Activated T-helper 17 cell treated with anti-CD3 and anti-CD28 coated beads, Interleukin-2, amount 50 U/mL, for 72 hours (primary cell): ENCODE results near the gene TDP2. TPM values are rescaled to one million over a fixed set of nuclear protein-coding genes. Genes with fewer than 3 reads are reported as not detected.
A peak's percentile ranks its signal among the peaks of the same experiment; 100 is the strongest.
"Not testable (repeated sequence)": the region's sequence is repeated elsewhere in the genome, so short reads cannot be mapped to it uniquely, and the experiment has no call there.

Experiments used
- ATAC-seq: fragments of 150-1000 bp; cut with Tn5 transposase; replicated peaks from 2 replicates; pipeline ENCODE4 v1.10.0; 2021; ENCODE audit warnings: mild to moderate bottlenecking, moderate library complexity
- H3K27ac Mint-ChIP-seq: one replicate; pipeline ENCODE4 v1.8.0; 2022; ENCODE audit warnings: mixed read lengths
- H3K27me3 Mint-ChIP-seq: one replicate; pipeline ENCODE4 v1.8.0; 2022; ENCODE audit warnings: mixed read lengths
- H3K36me3 Mint-ChIP-seq: one replicate; pipeline ENCODE4 v1.8.0; 2022; ENCODE audit warnings: low read depth, mild to moderate bottlenecking, mixed read lengths
- H3K4me1 Mint-ChIP-seq: one replicate; pipeline ENCODE4 v1.8.0; 2022; ENCODE audit warnings: mixed read lengths
- H3K4me3 Mint-ChIP-seq: one replicate; pipeline ENCODE4 v1.8.0; 2022; ENCODE audit warnings: mild to moderate bottlenecking, mixed read lengths
- H3K9me3 Mint-ChIP-seq: one replicate; pipeline ENCODE4 v1.8.0; 2022; ENCODE audit warnings: mixed read lengths
- total RNA-seq, 2 donors: library from RNA; stranded (reverse); gene quantifications; one replicate each; pipeline ENCODE4 v1.2.3, GENCODE V29; 2022

Gene TDP2
- total RNA-seq, 2 donors from 2014 or later, result 51.6 to 55.3 TPM

DNA sequence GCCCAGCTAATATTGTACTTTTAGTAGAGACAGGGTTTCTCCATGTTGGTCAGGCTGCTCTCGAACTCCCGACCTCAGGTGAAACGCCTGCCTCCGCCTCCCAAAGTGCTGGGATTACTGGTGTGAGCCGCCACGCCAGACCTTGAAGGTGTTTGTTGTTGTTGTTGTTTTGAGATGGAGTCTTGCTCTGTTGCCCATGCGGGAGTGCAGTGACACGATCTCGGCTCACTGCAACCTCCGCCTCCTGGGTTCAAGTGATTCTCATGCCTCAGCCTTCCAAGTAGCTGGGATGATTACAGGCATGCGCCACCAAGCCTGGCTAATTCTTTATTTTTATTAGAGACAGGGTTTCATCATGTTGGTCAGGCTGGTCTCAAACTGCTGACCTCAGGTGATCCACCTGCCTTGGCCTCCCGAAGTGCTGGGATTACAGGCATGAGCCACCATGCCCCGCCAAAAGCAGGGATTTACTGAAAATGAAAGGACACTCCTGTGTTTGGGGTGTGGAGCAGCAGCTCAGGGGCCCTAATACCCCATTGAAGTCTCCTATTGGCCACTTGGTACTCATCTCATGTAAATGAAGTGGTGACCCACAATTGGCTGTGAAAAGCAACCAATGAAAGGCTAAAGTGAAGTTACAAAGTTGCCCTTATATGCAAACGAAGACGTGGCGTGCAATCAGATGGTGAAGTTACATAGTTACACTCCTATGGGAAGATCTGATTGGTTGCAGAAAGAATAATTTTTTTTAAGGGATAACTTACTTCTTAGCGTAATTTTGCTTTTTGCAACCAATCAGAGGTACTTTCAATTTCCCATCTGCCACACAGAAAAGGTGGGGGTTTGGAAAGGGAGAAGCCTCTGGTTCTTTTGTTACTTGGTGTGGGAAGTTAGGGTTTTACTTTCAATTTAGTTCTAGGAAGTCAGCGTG lies 1.6 kb upstream of the TDP2 start:
- not testable (repeated sequence) for H3K9me3 Mint-ChIP-seq, ATAC-seq, H3K27me3 Mint-ChIP-seq
- Mint-ChIP-seq H3K36me3 (peaks cover 53% of the 10 kb centered on the region), H3K27ac (peak overlapping the region; percentile 99), H3K4me3 (peak overlapping the region; percentile 94), H3K4me1 (peaks cover 29% of the 10 kb centered on the region)

DNA sequence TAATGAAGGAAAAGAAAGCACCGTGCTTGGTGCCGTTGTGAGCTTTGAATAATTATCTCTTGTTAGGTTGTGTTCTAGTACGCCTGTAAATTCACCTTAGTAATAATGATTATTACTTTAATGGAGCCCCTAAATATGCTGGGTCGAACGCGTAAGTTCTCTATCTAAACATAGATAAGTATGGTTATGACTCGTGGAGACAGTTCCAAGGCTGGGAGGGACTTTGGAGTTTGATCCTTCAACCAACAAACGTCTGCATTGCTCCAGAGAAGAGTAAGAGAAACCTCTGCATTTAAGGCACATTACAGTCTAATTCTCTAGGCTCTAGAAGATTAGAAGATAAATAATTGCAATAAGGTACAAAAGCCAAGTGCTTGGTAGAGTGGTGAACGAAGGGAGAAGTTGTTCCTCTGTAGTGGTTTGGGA lies 692 bp upstream of the TDP2 start:
- Mint-ChIP-seq H3K27ac (peak overlapping the region; percentile 99), H3K4me1 (peaks cover 36% of the 10 kb centered on the region), H3K9me3 (no peaks in the 10 kb centered on the region), H3K4me3 (peak overlapping the region; percentile 94), H3K36me3 (peaks cover 63% of the 10 kb centered on the region), H3K27me3 (no peaks in the 10 kb centered on the region)
- no peak for ATAC-seq

DNA sequence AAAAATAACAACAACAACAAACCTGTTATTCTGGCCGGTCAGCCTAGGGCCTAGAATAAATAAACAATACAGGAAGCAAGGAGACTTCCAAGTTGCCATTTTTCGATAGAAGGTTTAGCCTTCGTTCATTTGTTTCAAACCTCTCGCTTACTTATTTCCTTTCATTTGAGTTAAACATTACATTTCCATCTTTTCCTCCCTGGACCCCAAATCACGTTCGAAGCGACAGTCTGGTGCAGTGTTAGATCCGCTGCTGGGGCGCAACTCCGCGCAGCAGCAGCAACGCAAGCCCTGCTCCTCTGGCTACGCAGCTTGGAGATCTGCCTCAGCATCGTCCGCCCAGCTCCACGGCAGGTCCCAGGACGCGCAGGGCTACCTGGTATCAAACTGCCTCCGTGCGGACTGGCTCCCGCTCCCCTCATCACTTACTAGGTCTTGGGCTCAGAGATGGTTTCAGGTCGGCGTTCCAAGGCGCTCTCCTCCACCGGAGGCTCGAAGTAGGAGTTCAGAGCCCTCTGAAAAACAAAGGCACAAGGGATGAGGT lies 530 bp downstream of the TDP2 start:
- Mint-ChIP-seq H3K27ac (peak overlapping the region; percentile 99), H3K27me3 (no peaks in the 10 kb centered on the region), H3K4me3 (peak overlapping the region; percentile 94), H3K36me3 (peaks cover 73% of the 10 kb centered on the region), H3K9me3 (no peaks in the 10 kb centered on the region), H3K4me1 (peaks cover 37% of the 10 kb centered on the region)
- ATAC-seq, result peak; percentile 59

DNA sequence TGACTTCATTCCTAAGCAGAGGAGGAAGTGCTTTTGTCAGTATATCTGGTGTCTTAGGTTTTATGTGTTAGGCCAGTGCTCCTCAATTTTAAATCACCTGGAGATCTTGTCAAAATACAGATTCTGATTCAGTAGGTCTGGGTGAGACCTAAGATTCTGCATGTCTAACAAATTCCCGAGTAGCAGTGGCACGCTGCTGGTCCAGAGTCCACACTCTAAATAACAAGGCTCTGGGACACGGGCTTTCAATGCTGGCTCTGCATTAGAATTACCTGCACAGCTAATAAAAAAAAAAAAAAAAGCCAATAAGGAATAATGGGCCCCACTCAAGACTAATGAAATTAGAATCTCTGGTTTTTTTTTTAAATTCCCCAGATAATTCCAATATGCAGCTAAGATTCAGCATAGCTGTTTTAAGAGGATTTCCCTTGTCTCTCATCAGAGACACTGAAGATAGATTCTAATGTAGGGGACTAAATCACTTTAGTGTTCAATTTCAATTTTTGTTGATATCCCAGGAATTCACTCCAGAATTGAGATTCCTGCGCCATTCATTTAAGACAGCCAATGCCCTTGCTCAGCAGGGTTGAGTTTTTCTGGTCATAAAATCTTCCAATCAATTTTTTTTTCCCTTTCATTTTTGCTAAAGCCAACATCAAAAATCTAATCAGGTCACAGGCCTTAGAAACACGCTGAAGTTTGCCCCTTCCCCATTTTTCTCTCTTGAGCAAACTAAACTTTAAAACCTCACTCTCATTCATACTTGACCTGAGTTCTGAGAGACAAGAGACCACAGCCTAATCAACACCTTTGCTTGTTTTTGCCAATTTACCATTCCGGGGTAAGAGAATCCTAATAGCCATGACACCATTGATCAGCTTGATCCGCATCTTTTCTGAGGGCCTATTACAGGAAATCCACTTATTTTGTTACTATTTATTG lies 2.4 kb downstream of the TDP2 start:
- H3K27ac Mint-ChIP-seq, result peak overlapping the region; percentile 99

DNA sequence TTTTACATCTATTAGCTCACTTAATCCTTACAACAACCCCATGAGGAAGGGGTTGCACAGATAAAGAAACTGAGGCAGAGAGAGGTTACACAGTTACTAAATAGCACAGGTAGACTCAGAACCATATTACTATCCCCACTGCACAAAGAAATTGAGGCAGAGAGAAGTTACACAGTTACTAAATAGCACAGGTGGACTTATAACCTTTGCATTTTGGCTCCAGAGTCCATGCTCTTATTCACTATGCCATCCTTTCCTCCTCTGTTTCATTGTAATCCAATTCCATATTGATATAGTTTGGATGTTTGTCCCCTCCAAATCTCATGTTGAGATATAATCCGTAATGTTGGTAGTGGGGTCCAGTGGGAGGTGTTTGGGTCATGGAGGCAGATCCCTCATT lies 3.5 kb downstream of the TDP2 start:
- no peak for ATAC-seq
- peaks cover 88% of the 10 kb centered on the region for H3K36me3 Mint-ChIP-seq
- H3K27me3 Mint-ChIP-seq, result no peaks in the 10 kb centered on the region
- H3K9me3 Mint-ChIP-seq, result no peaks in the 10 kb centered on the region
- peak overlapping the region; percentile 2 for H3K27ac Mint-ChIP-seq
- peaks cover 34% of the 10 kb centered on the region for H3K4me1 Mint-ChIP-seq
- no peak overlapping the region for H3K4me3 Mint-ChIP-seq

More for the DNA sequence above, 2.4 kb downstream of the TDP2 start:
- H3K4me1 Mint-ChIP-seq, result peaks cover 37% of the 10 kb centered on the region
- peak overlapping the region; percentile 94 for H3K4me3 Mint-ChIP-seq
- H3K9me3 Mint-ChIP-seq, result no peaks in the 10 kb centered on the region
- ATAC-seq, result no peak
- no peaks in the 10 kb centered on the region for H3K27me3 Mint-ChIP-seq
- peaks cover 77% of the 10 kb centered on the region for H3K36me3 Mint-ChIP-seq

DNA sequence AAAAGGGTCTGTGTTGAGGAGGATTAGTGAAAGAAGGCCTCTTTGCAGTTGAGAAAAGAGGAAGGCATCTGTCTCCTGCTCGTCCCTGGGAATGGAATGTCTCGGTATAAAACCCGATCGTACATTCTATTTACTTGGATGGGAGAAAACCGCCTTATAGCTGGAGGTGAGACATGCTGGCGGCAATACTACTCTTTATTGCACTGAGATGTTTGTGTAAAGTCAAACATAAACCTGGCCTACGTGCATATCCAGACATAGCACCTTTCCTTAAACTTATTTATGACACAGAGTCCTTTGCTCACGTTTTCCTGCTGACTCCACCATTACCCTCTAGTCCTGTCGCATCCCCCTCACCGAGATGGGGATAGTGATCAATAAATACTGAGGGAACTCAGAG lies 4.5 kb downstream of the TDP2 start:
- no peak for ATAC-seq
- Mint-ChIP-seq H3K9me3 (no peaks in the 10 kb centered on the region), H3K4me3 (no peak overlapping the region), H3K27me3 (no peaks in the 10 kb centered on the region), H3K36me3 (peaks cover 96% of the 10 kb centered on the region), H3K4me1 (peaks cover 34% of the 10 kb centered on the region), H3K27ac (peak overlapping the region; percentile 49)

DNA sequence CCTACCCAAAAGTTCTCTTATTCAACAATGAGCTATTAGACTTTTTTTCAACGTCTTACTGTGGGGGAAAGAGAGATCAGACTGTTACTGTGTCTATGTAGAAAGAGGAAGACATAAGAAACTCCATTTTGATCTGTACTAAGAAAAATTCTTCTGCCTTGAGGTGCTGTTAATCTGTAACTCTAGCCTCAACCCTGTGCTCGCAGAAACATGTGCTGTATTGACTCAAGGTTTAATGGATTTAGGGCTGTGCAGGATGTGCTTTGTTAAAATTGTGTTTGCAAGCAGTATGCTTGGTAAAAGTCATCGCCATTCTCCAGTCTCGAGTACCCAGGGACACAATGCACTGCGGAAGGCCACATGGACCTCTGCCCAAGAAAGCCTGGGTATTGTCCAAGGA lies 4.9 kb downstream of the TDP2 start:
- H3K27me3 Mint-ChIP-seq, result not testable (repeated sequence)

DNA sequence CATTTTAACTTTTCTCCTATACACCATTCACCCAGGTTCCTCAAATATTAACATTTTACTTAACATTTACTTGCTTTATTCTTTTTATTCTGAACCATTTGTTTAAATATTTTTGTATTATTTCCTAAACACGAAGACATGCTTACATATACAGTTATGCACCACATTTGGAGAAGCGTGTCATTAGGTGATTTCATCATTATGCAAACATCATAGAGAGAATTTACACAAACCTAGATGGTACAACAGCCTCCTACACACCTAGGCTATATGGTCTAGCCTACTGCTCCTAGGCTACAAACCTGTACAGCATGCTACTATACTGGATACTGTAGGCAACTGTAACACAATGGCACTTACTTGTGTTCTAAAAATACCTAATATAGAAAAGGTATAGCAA lies 6.6 kb downstream of the TDP2 start:
- no peaks in the 10 kb centered on the region for H3K27me3 Mint-ChIP-seq
- H3K4me1 Mint-ChIP-seq, result peaks cover 40% of the 10 kb centered on the region
- H3K27ac Mint-ChIP-seq, result no peak overlapping the region
- no peaks in the 10 kb centered on the region for H3K9me3 Mint-ChIP-seq
- ATAC-seq, result no peak
- H3K4me3 Mint-ChIP-seq, result no peak overlapping the region
- peaks cover 96% of the 10 kb centered on the region for H3K36me3 Mint-ChIP-seq

More for the DNA sequence above, 4.9 kb downstream of the TDP2 start:
- ATAC-seq, H3K4me3 Mint-ChIP-seq, H3K9me3 Mint-ChIP-seq: not testable (repeated sequence)
- H3K27ac Mint-ChIP-seq, result peak overlapping the region; percentile 49
- H3K4me1 Mint-ChIP-seq, result peaks cover 34% of the 10 kb centered on the region
- H3K36me3 Mint-ChIP-seq, result peaks cover 96% of the 10 kb centered on the region

DNA sequence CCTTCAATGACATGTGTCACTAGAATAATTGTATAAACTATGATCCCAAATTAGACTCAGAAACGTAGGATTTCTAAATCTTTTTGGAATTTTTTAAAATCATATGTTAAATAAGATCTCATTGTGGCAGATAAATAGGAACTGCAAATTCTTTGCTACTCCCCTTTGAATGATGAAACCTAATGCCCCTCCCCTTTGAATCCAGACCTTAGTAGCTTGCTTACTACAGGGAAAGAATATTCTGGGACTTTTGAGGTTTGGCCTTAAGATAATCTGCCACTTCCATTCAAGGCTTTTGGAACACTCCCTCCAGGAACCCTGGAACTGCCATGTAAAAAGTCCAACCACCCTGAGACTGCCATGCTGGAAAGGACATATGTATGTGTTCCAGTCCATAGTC lies 7.1 kb downstream of the TDP2 start:
- Mint-ChIP-seq H3K4me1 (peaks cover 35% of the 10 kb centered on the region), H3K36me3 (peaks cover 96% of the 10 kb centered on the region), H3K27me3 (no peaks in the 10 kb centered on the region), H3K9me3 (no peaks in the 10 kb centered on the region), H3K4me3 (no peak overlapping the region), H3K27ac (no peak overlapping the region)
- ATAC-seq, result no peak

DNA sequence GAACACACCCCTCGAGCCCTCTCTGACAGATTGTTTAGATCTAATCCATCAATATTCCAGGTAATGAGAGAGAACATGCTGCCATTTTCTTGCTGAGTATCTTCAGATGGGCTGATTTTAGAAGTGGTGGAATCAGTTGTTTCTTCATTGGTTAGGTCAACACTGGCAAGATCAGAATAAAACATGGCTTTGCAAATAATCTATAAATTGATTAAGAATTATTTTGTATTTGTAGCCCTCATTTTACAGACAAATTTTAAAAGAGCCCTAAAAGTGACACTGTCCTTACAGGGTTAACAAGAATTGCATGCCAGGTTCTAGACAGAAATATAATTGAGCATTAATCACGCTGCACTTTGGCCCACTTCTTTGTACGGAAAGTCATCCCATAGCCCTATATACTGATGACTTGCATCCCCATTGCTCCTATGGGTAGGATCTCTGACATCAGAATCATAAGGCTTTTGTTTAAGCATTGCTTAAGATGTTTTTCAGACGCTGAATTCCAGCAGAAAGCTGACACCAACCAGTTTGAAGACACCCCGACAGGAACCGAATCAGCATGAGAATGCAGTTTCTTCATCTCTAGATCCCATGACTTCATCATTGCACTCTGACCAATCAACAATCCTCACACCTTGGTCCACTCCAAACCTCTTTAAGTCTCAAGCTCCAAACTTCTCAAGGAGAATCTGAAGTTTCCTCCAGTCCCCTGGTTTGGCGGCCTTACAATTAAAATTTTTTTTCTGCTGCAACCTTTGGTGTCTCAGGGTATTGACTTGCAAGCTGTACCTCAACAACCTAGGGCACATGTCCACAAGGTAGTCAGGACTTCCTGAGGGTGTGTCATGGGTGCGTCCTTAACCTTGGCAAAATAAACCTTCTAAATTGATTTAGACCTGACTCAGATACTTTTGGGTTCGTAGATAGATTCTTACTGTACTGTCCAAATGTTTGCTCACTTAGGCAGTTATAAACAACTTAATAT lies 7.8 kb downstream of the TDP2 start:
- Mint-ChIP-seq H3K9me3 (no peaks in the 10 kb centered on the region), H3K36me3 (peaks cover 96% of the 10 kb centered on the region), H3K27ac (no peak overlapping the region), H3K27me3 (no peaks in the 10 kb centered on the region), H3K4me3 (no peak overlapping the region), H3K4me1 (peaks cover 30% of the 10 kb centered on the region)
- no peak for ATAC-seq

DNA sequence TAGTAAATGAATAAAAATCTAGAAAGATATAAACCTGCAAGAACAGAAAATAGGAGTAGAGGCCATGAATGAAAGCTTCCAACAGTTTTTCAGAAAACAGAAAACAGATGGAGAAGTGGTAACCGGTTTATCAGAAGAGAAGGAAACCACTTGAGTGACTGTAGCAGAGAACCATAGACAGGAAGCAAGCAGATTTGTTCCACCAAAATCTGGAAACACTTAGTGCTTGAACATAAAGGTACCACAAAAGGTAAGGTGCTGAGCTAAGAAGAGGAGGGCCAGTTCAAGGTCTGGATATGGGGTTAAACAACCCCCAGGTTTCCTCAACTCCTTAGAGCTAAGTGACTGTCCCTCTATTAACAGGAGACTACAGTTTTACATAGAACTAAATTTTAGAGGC lies 11.5 kb downstream of the TDP2 start:
- Mint-ChIP-seq H3K4me1 (peaks cover 17% of the 10 kb centered on the region), H3K9me3 (no peaks in the 10 kb centered on the region), H3K27ac (peak overlapping the region; percentile 84), H3K27me3 (no peaks in the 10 kb centered on the region), H3K4me3 (no peak overlapping the region), H3K36me3 (peaks cover 98% of the 10 kb centered on the region)
- ATAC-seq, result peak; percentile 37

DNA sequence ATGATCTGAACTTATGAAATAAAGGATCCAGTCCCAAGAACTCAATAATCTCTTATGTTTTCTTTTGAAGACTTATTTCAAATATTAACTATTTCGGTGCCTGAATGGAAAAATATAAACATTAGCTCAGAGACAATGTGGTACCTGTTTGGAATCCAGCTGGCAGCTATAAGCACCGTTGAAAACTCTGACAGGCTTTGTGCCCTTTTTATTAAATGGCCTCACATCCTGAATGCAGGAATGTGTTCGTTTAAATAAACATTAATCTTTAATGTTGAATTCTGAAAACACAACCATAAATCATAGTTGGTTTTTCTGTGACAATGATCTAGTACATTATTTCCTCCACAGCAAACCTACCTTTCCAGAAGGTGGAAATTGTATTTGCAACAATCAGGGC lies 16.3 kb downstream of the TDP2 start:
- Mint-ChIP-seq H3K27me3 (no peaks in the 10 kb centered on the region), H3K4me3 (no peak overlapping the region), H3K36me3 (peaks cover 58% of the 10 kb centered on the region), H3K27ac (no peak overlapping the region), H3K4me1 (peaks cover 7% of the 10 kb centered on the region), H3K9me3 (no peaks in the 10 kb centered on the region)
- ATAC-seq, result no peak

DNA sequence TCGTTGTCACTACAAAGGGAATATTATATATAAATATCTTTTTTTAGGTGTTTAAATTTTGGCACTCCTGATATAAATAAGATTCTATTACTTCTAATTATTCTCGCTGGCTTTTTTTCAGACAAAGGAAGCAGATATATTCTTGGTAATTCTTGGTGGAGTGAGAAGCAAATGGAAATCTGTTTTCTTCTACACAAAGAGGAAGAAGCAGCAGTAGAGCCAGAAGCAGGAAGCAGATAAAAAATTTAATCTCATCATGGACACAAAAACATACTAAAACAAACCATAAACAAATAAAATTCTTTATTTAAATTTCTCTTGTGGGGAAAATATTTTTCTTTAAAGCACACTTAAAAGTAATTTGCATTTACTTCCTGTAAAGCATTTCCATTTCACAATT lies 17.0 kb downstream of the TDP2 start:
- H3K36me3 Mint-ChIP-seq, result peaks cover 52% of the 10 kb centered on the region
- H3K27ac Mint-ChIP-seq, result no peak overlapping the region
- H3K27me3 Mint-ChIP-seq, result no peaks in the 10 kb centered on the region
- ATAC-seq, result no peak
- no peaks in the 10 kb centered on the region for H3K9me3 Mint-ChIP-seq
- peaks cover 6% of the 10 kb centered on the region for H3K4me1 Mint-ChIP-seq
- no peak overlapping the region for H3K4me3 Mint-ChIP-seq
